Islet of Langerhans (tissue), 1 donor: ENCODE measurements around the gene SMAD7.

ENCODE experiments used
- FAIRE-seq: peaks from one replicate; lab custom pipeline; 2011; peaks lifted over from hg19 to GRCh38; lab: Jason Lieb, UNC

Gene SMAD7

GRCh38 chr18:48929941-48930713 lies 20.6 kb downstream of the SMAD7 start:
- peak; percentile 86 for FAIRE-seq

- FAIRE-seq, result no peak
Measured at GRCh38 chr18:48929212-48929612, 21.6 kb downstream of the SMAD7 start.

GRCh38 chr18:48928787-48929186 lies 22.0 kb downstream of the SMAD7 start:
- FAIRE-seq, result peak; percentile 33

- FAIRE-seq, result no peak
Measured at GRCh38 chr18:48927286-48928080, 23.3 kb downstream of the SMAD7 start.

GRCh38 chr18:48926420-48926857 lies 24.3 kb downstream of the SMAD7 start:
- no peak for FAIRE-seq

- FAIRE-seq, result no peak
Measured at GRCh38 chr18:48925491-48925780, 25.3 kb downstream of the SMAD7 start.

GRCh38 chr18:48924630-48925490 lies 25.9 kb downstream of the SMAD7 start:
- no peak for FAIRE-seq

GRCh38 chr18:48923746-48924629 lies 26.8 kb downstream of the SMAD7 start:
- FAIRE-seq, result no peak

- no peak for FAIRE-seq
Measured at GRCh38 chr18:48922801-48923730, 27.7 kb downstream of the SMAD7 start.

GRCh38 chr18:48922226-48922800 lies 28.5 kb downstream of the SMAD7 start:
- FAIRE-seq, result no peak

- FAIRE-seq, result no peak
Measured at GRCh38 chr18:48921305-48922225, 29.2 kb downstream of the SMAD7 start.

GRCh38 chr18:48920408-48921038 lies 30.2 kb downstream of the SMAD7 start:
- no peak for FAIRE-seq

- FAIRE-seq, result no peak
Measured at GRCh38 chr18:48919547-48919946, 31.2 kb downstream of the SMAD7 start.

GRCh38 chr18:48918660-48919456 lies 31.9 kb downstream of the SMAD7 start:
- no peak for FAIRE-seq

GRCh38 chr18:48917579-48918517 lies 32.9 kb downstream of the SMAD7 start:
- FAIRE-seq, result no peak

GRCh38 chr18:48915626-48916425 lies 34.9 kb downstream of the SMAD7 start:
- no peak for FAIRE-seq
